ENCODE results near the gene NECAB2. TPM values are rescaled to one million over a fixed set of nuclear protein-coding genes. Genes with fewer than 3 reads are reported as not detected.

The NECAB2 gene
- total RNA-seq, 1 donor from 2014 or later: not detected

DNA sequence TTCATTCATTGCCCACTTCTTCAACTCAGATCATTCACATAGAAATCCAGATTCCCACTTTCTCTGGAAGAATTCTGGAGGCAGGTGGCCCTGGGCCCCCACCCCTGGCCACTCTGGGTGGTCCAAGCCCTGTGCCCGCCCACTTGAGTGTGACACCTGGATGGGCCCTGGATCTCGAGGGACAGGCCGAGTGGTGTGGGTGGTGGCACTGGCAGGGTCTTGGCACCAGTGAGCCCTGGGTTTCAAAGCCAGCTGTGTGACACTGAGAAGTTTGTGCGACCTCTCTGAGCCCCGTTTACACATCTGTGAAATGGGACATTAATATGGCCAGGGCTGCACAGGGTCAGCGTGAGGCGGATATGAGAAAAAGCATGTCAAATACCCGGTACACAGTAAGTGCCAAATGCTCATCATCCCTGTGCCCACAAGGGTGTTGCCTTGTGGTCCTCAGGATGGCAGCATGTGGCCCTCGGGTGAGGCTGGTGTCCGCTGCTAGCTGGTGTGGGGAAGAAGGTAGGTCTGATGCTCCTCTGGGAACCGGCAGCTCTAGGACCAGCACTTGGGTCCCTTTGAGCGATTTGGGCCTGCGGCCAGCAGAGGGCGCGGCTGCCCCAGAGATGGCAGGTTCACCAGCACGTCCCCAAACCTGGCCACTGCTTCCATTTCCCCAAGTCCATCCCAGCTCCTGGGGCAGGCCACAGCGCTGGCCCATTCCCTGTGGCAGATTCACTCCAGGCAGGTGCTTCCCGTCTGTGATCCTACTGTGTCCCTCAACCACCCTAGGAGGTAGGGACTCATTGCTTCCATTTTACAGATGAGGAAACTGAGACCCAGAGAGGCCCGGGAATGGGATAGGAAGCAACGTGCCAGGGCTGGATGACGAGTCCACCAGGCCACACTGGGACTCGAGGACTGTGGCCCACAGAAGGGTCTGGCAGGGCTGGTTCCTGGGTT lies 11.4 kb upstream of the NECAB2 start:
- DNase-seq (ENCODE audit: extremely low spot score, unreplicated experiment): peak; percentile 92
- no peak overlapping the region for H3K4me3 Mint-ChIP-seq (ENCODE audit: unreplicated experiment)
- no peaks in the 10 kb centered on the region for H3K9me3 Mint-ChIP-seq (ENCODE audit: unreplicated experiment)
- H3K27ac Mint-ChIP-seq (ENCODE audit: unreplicated experiment): no peak overlapping the region
- H3K4me1 Mint-ChIP-seq (ENCODE audit: unreplicated experiment): peaks cover 18% of the 10 kb centered on the region
- H3K27me3 Mint-ChIP-seq (ENCODE audit: unreplicated experiment): no peaks in the 10 kb centered on the region
- H3K36me3 Mint-ChIP-seq (ENCODE audit: unreplicated experiment): no peaks in the 10 kb centered on the region
- peak; percentile 94 for TF ChIP-seq CTCF (IDR thresholded peaks at IDR 0.05)

DNA sequence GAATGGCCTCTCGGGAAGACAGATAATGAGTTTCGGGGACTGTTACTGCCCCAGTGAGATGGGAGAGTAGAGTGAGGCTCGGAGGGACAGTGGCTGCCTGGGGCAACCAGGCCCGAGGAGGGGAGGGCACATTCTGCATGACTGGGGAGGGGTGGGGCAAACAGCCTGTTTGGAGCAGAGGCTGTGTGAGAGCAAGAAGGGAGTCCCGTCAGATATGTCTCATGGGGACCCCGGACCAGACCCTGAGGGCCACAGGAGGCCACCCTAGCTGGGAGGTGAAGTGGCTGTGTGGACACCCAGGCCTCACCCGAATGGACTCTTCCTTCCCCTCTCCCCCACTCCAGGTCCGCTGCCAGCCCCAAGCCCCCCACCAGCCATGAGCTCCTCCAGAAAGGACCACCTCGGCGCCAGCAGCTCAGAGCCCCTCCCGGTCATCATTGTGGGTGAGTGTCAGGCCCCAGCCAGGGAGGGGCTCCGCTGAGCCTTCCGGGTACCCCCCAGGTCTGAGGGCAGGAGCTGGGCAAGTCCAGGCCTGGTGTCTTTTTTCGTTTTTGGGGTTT lies 10.7 kb upstream of the NECAB2 start:
- Mint-ChIP-seq H3K27me3 (ENCODE audit: unreplicated experiment) (no peaks in the 10 kb centered on the region), H3K4me3 (ENCODE audit: unreplicated experiment) (no peak overlapping the region), H3K36me3 (ENCODE audit: unreplicated experiment) (no peaks in the 10 kb centered on the region), H3K4me1 (ENCODE audit: unreplicated experiment) (peaks cover 18% of the 10 kb centered on the region), H3K27ac (ENCODE audit: unreplicated experiment) (no peak overlapping the region), H3K9me3 (ENCODE audit: unreplicated experiment) (no peaks in the 10 kb centered on the region)
- no peak for TF ChIP-seq CTCF (IDR thresholded peaks at IDR 0.05)
- DNase-seq (ENCODE audit: extremely low spot score, unreplicated experiment): no peak

- H3K9me3 Mint-ChIP-seq (ENCODE audit: unreplicated experiment): no peaks in the 10 kb centered on the region
- no peak for DNase-seq (ENCODE audit: extremely low spot score, unreplicated experiment)
Observed at GRCh38 chr16:83958137-83958845, 9.8 kb upstream of the NECAB2 start.

DNA sequence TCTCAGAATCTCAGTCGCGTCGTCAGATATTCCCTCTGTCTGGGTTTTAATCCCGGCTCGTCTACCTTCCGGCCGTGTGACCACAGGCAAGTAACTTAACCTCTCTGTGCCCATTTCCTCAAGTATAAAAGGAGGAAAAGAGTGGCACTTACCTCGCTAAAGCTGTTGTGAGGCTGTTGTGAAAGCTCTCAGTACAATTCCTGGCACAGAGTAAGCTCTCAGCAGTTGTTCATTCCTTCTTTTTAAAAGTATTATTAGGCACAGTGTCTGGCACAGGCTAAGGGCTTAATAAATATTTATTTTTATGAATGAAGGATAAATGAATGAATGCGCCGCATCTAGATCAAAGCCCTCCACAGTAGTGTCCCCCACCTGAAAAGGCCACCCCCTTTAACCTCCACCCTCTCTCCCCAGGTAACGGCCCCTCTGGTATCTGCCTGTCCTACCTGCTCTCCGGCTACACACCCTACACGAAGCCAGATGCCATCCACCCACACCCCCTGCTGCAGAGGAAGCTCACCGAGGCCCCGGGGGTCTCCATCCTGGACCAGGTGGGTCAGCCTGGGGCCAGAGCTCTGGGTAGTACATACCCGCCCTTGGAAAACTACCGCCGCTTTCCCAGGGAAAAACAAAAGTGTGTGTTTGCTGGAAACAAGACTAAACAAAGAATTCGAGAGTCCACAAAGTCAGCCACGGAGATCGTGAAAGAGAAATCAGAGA lies 9.0 kb upstream of the NECAB2 start:
- TF ChIP-seq CTCF (IDR thresholded peaks at IDR 0.05): no peak
- DNase-seq (ENCODE audit: extremely low spot score, unreplicated experiment): no peak
- Mint-ChIP-seq H3K9me3 (ENCODE audit: unreplicated experiment) (no peaks in the 10 kb centered on the region), H3K4me1 (ENCODE audit: unreplicated experiment) (peaks cover 9% of the 10 kb centered on the region), H3K27ac (ENCODE audit: unreplicated experiment) (no peak overlapping the region), H3K36me3 (ENCODE audit: unreplicated experiment) (no peaks in the 10 kb centered on the region), H3K4me3 (ENCODE audit: unreplicated experiment) (no peak overlapping the region), H3K27me3 (ENCODE audit: unreplicated experiment) (no peaks in the 10 kb centered on the region)

More at GRCh38 chr16:83958137-83958845, 9.8 kb upstream of the NECAB2 start:
- Mint-ChIP-seq H3K4me1 (ENCODE audit: unreplicated experiment) (peaks cover 16% of the 10 kb centered on the region), H3K4me3 (ENCODE audit: unreplicated experiment) (no peak overlapping the region), H3K36me3 (ENCODE audit: unreplicated experiment) (no peaks in the 10 kb centered on the region), H3K27ac (ENCODE audit: unreplicated experiment) (no peak overlapping the region), H3K27me3 (ENCODE audit: unreplicated experiment) (no peaks in the 10 kb centered on the region)
- TF ChIP-seq CTCF (IDR thresholded peaks at IDR 0.05): no peak
